ENCODE measurements around the gene NRM.
"Not testable (repeated sequence)": the region's sequence is repeated elsewhere in the genome, so short reads cannot be mapped to it uniquely, and the experiment has no call there.

NRM gene

DNA sequence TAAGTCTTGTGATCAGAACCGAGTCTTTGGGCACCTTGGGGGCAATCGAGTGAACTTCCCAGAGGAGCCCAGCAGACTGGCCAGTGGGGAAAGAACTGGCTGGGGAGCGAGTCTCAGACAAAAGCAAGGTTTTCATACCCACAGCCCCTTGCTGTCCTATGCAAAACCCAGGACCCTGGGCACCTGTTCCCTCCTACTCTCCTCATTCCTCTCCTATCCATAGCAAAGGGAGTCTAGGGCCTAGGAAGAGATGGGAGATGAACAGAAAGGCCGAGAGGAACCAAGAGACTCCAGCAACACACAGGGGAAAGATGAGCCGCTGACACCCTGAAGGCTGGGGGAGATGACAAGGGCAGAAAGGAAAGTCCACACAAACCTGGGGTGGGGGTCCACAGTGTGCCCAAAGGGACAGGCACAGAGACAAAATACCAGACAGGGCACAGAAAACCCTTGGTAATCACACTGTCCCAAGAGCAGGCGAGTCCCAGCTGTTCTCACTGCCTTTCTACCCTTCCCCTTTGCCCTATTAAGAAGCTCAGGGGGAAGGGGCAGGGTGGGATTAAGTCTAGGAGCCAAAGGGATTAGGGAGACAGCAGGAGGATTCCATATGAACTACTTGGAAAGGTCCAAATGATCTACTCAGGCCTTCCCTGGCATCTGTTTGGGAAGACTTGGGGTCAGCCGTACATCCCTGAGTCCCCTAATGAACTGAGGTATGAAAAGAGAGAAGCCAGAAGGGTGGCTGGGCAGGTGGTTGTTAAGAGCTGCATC lies 10.8 kb downstream of the NRM start:
- no peak for TF ChIP-seq CTCF (IDR thresholded peaks at IDR 0.05; ENCODE audit: insufficient read depth, missing control alignments)
- DNase-seq (ENCODE audit: insufficient read length, low spot score) (peak; percentile 55), FAIRE-seq (no peak)

- FAIRE-seq: no peak
- peak; percentile 96 for TF ChIP-seq CTCF (IDR thresholded peaks at IDR 0.05; ENCODE audit: insufficient read depth, missing control alignments)
- peak; percentile 92 for DNase-seq (ENCODE audit: insufficient read length, low spot score)
Observed at GRCh38 chr6:30678964-30679726, 11.6 kb downstream of the NRM start.

GRCh38 chr6:30676660-30677285 lies 14.0 kb downstream of the NRM start:
- DNase-seq (ENCODE audit: insufficient read length, low spot score): no peak
- no peak for FAIRE-seq
- no peak for TF ChIP-seq CTCF (IDR thresholded peaks at IDR 0.05; ENCODE audit: insufficient read depth, missing control alignments)

DNA sequence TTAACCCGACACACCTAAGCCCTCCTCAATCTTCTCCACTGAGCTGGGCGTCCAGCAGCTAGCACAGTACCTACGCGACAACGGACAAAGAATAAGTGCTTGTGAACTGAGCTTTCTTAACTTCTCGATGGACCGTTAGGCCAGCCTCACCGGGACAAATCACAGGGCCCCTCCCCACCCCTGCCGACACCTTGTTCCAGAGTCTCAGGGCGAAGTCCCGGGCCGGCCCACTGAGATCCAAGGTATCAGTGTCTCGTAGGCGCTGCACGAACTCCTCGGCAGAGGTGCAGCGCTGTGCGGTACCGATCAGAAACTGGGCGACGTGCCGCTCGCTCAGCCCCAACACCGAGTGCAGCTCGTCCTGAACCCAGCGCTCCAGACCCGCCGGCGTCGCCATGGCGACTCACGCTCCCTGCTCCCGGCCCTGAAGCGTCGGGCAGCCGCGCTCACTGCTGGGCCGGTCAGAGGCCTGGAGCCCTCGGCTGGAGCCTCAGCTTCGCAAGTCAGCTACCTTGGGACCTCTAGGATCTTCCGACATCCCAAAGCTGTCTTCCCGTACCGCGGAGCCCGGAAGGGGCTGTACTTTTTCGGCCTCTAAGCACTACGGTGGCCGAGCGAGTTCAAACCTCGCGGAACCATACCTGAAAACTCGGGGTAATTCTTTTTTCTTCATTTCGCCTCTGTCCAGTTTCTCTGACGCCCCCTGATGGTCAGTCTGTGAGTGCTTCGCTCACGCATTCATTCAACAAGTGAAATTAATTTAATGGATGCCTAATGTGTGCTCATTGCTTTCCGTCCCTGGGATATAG lies 18.1 kb downstream of the NRM start, which contains the start of gene DHX16:
Gene DHX16, minus strand, starts transcription at position 562 of the 809 bp plus-strand sequence. Its CDS starts 165 bp downstream, at position 397.
- no peak for FAIRE-seq

GRCh38 chr6:30670760-30671527 lies 19.8 kb downstream of the NRM start:
- peak; percentile 4 for TF ChIP-seq CTCF (IDR thresholded peaks at IDR 0.05; ENCODE audit: insufficient read depth, missing control alignments)
- FAIRE-seq: no peak
- DNase-seq (ENCODE audit: insufficient read length, low spot score): no peak

More for the DNA sequence above, 18.1 kb downstream of the NRM start, which contains the start of gene DHX16:
- peak; percentile 84 for DNase-seq (ENCODE audit: insufficient read length, low spot score)
- peak; percentile 92 for TF ChIP-seq CTCF (IDR thresholded peaks at IDR 0.05; ENCODE audit: insufficient read depth, missing control alignments)

DNA sequence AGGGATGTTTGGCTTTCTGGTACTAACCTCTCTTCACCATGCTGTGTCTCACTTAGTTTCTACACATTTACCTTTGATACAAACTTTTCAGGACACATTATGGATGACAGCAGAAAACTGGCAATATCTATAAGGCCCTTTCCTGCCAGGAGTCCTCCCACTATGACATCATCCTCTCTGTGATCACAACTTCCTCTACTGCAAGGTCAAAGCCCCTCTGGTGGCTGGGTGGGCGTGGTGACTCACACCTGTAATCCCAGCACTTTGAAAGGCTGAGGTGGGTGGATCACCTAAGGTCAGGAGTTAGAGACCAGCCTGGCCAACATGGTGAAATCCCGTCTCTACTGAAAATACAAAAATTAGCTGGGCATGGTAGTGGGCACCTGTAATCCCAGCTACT lies 24.5 kb downstream of the NRM start:
- not testable (repeated sequence) for FAIRE-seq; DNase-seq (ENCODE audit: insufficient read length, low spot score)
